NT2/D1 (cell line): ENCODE data around the gene SLC16A1.

ENCODE experiments used
- YY1 ChIP-seq: IDR thresholded peaks from 2 replicates; pipeline ENCODE4 v1.6.1; 2011; ENCODE audit not compliant: insufficient read length, insufficient read depth
- ZNF274 ChIP-seq: IDR thresholded peaks from 2 replicates; pipeline ENCODE4 v1.6.1; 2011; ENCODE audit warnings: mild to moderate bottlenecking, low read depth, low read length

DNA sequence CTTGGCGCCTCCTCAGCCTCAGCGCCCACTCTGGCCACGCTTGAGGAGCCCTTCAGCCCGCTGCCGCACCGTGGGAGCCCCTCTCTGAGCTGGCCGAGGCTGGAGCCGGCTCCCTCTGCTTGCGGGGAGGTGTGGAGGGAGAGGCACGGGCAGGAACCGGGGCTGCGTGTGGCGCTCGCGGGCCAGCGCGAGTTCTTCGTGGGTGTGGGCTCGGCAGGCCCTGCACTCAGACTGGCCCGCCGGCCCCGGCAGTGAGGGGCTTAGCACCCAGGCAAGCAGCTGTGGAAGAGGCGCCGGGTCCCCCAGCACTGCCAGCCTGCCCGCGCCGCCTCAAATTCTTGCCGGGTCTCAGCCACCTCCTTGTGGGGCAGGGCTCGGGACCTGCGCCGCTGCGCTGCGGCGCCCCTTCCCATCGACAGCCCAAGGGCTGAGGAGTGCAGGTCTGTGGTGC is 61.4 kb downstream of the SLC16A1 start:
- TF ChIP-seq YY1 (no peak), ZNF274 (no peak)
